GM19397 (cell line): Measurements from ENCODE around the gene HTR2C.
"Not testable (repeated sequence)": the region's sequence is repeated elsewhere in the genome, so short reads cannot be mapped to it uniquely, and the experiment has no call there.

Source experiments
- ATAC-seq: cut with Tn5 transposase; IDR thresholded peaks from one replicate; pipeline ENCODE4 v1.9.1; 2021; ENCODE audit warnings: mild to moderate bottlenecking, moderate library complexity; ENCODE audit not compliant: unreplicated experiment

HTR2C gene

DNA sequence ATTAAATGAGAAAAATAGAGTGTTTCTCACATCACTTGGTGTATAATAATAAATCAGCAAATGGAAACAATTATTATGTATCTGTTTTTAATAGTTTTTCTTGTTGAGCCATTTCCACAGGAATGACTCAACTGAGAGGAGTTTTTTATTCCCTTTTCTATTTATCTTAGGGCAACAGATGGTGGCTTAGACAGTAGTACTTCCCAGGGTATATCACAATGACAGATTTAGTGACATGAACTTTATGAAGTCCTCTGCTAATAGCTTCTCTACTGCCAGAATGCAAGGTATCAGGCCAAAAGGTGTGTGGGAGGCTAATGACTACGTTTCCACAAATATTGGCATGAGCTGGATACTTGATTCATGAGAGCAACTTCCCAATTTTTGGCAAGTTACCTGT lies 126.7 kb downstream of the HTR2C start:
- ATAC-seq: no peak

DNA sequence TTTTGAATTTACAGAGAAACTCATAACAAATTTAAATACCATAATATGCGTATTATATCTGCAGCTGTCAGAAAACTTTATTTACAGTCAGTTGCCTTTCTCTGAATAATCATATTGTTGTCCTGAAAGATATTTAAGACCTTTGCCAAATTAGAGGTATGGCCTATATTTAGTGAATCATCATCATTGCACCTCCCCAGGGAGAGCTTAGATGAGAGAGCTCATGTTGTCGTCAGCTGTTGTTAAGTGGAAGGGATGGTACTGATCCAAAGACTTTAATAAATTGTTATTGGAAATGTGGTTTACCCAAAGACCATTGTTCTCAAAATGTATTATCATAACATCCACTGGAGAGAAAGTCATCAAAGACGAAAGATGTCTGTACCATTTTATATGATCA lies 128.6 kb downstream of the HTR2C start:
- no peak for ATAC-seq

DNA sequence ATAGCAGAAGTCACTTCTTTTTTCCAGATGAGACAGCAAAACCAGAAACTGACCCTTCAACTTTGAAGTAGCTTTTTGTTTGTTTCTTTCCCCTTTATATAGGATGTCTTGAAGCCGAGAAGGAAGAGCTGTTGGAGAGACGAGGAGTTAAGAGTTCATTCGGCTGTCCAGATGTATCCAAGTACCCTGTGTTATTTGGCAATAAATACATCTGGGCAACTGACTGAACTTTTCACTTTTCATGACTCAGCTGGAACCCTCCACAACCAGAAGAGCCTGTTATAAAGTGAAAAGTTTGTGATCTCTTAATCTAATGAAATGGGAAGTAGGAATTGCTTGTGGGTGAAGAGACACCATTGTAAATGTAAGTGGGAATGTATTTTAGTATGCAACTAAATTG lies 131.2 kb downstream of the HTR2C start:
- no peak for ATAC-seq

- ATAC-seq: no peak
These were observed 134.0 kb downstream of the HTR2C start for GRCh38 chrX:114717921-114718320.

DNA sequence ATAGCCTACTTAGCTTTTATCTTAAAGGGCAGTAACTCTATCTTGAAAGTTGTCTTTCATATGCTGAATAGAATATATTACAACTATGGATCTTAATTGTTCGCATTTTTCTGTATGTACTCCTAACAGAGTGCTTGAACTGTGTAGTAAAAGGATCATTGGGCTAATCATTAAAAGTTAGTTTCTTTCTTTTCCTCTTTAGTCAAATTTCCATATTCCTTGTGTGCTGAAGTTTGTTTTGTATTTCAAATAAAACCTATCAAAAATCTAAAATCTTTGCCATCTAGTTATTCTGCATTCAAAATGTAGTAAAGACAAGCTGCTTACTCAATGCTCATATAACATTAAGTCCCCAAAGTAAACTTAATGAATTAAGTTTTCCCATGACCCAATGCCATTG lies 182.7 kb downstream of the HTR2C start:
- no peak for ATAC-seq

DNA sequence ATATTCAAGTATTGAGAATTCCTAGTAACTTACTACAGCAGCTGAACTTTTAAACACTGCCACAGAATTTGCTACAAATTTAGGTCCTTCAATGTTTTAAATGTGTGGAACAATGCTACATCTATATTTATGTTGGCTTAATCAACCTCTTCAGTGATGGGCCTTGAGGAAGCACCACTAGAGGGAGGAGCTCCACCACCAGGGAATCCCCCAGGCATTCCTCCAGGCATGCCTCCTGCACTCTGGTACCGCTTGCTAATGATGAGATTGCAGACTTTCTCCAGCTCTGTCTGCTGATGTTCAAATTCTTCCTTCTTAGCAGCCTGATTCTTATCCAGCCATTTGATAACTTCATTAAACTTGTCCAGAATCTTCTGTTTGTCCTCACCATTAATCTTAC lies 190.8 kb downstream of the HTR2C start:
- ATAC-seq: no peak

GRCh38 chrX:114782925-114783324 lies 199.0 kb downstream of the HTR2C start:
- no peak for ATAC-seq

GRCh38 chrX:114787061-114787460 lies 203.2 kb downstream of the HTR2C start:
- ATAC-seq: no peak

DNA sequence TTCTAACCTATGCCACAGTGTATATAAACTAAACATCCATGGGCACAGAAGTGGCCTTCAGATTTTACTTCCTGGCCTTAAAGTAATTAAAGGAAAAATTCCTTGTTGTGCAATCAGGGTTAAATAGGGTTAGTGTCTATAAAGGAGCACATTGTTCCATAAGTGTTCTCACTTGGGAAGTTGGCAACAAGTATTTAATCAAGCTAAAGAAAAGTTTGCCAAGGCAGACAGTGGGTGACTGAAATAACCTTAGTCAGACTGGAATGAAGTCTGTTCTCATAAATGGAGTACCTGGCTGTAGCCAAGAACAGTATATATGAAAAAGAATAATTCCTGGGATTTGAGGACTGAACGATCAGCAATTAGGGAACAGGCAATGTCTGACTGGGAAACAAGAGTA lies 213.6 kb downstream of the HTR2C start:
- no peak for ATAC-seq

GRCh38 chrX:114798907-114799306 lies 215.0 kb downstream of the HTR2C start:
- ATAC-seq: no peak

DNA sequence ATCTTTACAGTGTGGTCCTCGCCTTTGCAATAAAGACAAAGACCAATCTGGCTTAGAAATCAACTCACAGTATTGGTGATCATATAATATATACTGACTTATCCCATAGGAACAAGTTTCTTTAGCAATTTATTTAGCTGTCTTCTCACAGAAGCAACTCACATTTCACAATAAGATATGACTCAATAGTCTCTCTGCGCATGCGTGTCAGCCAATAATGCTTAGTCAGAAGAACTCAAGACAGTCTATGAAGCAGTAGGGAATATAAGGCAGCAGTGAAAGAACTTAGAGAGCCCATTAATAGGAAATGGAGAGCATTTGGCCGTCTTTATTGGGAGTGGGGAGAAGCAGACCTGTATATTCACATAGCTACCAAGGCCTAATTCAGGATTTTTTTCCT lies 216.8 kb downstream of the HTR2C start:
- ATAC-seq: no peak

GRCh38 chrX:114819509-114819908 lies 235.6 kb downstream of the HTR2C start:
- no peak for ATAC-seq

DNA sequence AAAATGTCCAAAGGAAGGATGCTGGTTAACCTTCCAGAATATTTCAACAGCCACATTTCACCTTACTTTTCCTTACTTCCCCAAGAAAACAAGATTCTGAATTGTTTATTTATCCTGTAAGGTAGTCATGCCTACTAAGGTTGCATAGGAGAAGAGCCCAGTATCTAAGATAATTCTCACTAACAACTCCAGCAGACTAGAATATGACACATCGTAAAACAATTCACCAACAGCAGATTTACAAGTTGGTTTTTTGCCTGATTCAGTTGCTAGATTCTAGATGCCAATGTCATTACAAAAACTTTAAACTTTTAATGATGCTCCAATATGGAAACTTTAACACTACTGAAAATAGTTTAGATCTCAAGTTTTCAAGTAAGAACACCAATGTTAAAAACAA lies 257.2 kb downstream of the HTR2C start:
- no peak for ATAC-seq

- no peak for ATAC-seq
These were observed 258.3 kb downstream of the HTR2C start for GRCh38 chrX:114842181-114842580.

DNA sequence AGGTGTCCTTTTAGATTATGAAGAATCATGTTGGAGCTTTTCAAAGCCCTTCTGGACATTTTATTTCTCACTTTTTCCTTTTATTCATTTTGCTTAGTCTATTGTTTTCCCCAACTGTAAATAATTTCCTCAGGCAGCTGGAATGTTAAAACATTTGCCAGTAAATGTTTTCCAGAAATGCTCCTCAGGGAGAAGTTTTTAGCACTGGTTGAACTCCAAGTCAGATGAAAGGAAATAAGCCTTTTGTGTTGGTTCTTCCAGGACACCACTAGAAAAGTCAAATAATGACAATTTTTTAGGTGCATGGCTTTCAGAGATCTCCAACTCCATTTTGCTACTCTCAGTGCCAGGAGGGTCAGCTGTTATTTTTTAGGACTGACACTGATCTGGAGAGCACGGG lies 305.6 kb downstream of the HTR2C start:
- no peak for ATAC-seq

DNA sequence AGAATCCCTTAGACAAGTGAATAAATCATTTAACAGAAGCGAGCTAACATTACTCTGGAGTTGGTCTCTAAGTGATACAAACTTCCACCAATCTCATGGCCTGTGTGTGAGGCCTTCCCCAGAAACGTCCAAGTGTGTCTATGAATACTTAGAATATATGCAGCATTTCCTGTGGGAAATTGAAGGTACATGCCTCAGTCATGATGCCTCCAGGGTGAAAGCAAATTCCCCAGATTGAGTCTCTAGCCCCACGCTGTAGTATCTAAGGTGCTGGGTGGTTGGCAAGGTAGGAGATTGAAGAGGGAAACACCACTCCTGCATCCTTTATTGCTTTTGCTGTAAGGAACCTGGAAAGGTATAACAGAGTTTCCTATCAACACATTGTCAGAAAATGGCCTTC lies 319.7 kb downstream of the HTR2C start:
- ATAC-seq: no peak

GRCh38 chrX:114905251-114905650 lies 321.4 kb downstream of the HTR2C start:
- no peak for ATAC-seq

- no peak for ATAC-seq
These were observed 323.2 kb downstream of the HTR2C start for GRCh38 chrX:114906984-114907510.

- no peak for ATAC-seq
These were observed 340.5 kb downstream of the HTR2C start for GRCh38 chrX:114924423-114924822.

- ATAC-seq: no peak
These were observed 341.0 kb downstream of the HTR2C start for GRCh38 chrX:114924856-114925255.

DNA sequence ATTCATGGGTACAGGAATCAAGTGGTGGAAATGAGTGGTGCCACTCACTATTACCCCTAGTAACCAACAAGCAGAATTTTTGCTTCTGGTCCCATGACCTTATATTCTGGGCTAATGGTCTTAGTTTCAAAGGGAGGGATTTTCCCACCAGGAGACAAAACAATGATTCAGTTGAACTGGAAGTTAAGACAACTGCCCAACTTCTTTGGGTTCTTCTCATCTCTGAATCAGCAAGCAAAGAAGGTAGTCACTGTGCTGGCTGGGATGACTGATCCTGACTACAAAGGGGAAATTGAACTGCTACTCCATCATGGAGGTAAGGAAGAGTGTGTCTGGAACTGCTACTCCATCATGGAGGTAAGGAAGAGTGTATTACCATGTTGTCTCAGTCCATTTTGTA lies 346.3 kb downstream of the HTR2C start:
- no peak for ATAC-seq

GRCh38 chrX:114932550-114932949 lies 348.7 kb downstream of the HTR2C start:
- no peak for ATAC-seq

DNA sequence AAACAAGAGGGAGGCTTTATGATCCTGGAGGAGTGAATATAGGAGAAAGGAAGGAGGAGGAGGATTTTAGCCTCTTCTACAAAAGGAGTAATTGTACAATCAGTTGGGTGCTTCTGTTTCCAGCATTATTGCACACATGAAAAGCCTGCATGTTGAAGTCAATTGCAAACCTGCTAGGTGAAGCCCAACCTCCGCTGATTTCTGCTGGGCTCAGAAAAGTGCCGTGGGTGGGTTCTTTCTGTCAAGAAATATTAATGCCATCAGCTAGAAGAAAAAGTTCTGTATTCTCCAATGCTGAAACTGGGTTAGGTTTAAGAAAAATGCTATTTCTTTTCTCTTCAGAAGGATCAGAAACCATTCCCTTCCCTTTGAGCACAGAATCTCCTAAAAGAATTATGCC lies 349.4 kb downstream of the HTR2C start:
- not testable (repeated sequence) for ATAC-seq

DNA sequence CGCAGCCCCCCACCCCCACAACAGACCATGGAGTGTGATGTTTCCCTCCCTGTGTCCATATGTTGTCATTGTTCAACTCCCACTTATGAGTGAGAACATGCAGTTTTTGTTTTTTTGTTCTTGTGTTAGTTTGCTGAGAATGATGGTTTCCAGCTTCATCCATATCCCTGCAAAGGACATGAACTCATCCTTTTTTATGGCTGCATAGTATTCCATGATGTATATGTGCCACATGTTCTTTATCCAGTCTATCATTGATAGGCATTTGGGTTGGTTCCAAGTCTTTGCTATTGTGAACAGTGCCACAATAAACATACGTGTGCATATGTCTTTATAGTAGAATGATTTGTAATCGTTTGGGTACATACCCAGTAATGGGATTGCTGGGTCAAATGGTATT lies 353.2 kb downstream of the HTR2C start:
- ATAC-seq: not testable (repeated sequence)
